ENCODE measurements around the gene ZNF277.

GRCh38 chr7:112296432-112296831, 89.9 kb downstream of the ZNF277 start:
- TF ChIP-seq MAX (IDR thresholded peaks at IDR 0.05) (no peak), RAD21 (IDR thresholded peaks at IDR 0.05; ENCODE audit: low read depth) (no peak), TAF1 (IDR thresholded peaks at IDR 0.05; ENCODE audit: low read depth) (no peak), ZBTB7A (IDR thresholded peaks at IDR 0.05; ENCODE audit: low read depth) (no peak), EP300 (IDR thresholded peaks at IDR 0.05; ENCODE audit: borderline replicate concordance) (no peak), REST (IDR thresholded peaks at IDR 0.05; ENCODE audit: low read depth) (no peak), TCF12 (IDR thresholded peaks at IDR 0.05; ENCODE audit: low read depth) (no peak), EGR1 (IDR thresholded peaks at IDR 0.05) (no peak), NFIC (IDR thresholded peaks at IDR 0.05) (no peak), FOXM1 (IDR thresholded peaks at IDR 0.05; ENCODE audit: borderline replicate concordance, low read depth) (no peak), CEBPB (IDR thresholded peaks at IDR 0.05) (no peak)
